HK-2 (cell line): ENCODE data around the gene GPR52.

Experiments used
- DNase-seq: peaks from one replicate; pipeline ENCODE4 v3.0.0-alpha.2; 2018; ENCODE audit not compliant: unreplicated experiment

The GPR52 gene

GRCh38 chr1:174466607-174467006 lies 18.8 kb downstream of the GPR52 start:
- DNase-seq: no peak

- DNase-seq: no peak
Observed at GRCh38 chr1:174469052-174469451, 21.3 kb downstream of the GPR52 start.

GRCh38 chr1:174469687-174470086 lies 21.9 kb downstream of the GPR52 start:
- DNase-seq: no peak

- DNase-seq: no peak
Observed at GRCh38 chr1:174479281-174479680, 31.5 kb downstream of the GPR52 start.

GRCh38 chr1:174480324-174480723 lies 32.6 kb downstream of the GPR52 start:
- DNase-seq: no peak

GRCh38 chr1:174491606-174492005 lies 43.8 kb downstream of the GPR52 start:
- no peak for DNase-seq

- no peak for DNase-seq
Observed at GRCh38 chr1:174497478-174497877, 49.7 kb downstream of the GPR52 start.
